ENCODE results near the gene C22orf39. TPM values are rescaled to one million over a fixed set of nuclear protein-coding genes. Genes with fewer than 3 reads are reported as not detected.
A peak's percentile ranks its signal among the peaks of the same experiment; 100 is the strongest.

Gene C22orf39
- total RNA-seq, 2 experiments from 2014 or later, result 52.1 to 64.8 TPM

DNA sequence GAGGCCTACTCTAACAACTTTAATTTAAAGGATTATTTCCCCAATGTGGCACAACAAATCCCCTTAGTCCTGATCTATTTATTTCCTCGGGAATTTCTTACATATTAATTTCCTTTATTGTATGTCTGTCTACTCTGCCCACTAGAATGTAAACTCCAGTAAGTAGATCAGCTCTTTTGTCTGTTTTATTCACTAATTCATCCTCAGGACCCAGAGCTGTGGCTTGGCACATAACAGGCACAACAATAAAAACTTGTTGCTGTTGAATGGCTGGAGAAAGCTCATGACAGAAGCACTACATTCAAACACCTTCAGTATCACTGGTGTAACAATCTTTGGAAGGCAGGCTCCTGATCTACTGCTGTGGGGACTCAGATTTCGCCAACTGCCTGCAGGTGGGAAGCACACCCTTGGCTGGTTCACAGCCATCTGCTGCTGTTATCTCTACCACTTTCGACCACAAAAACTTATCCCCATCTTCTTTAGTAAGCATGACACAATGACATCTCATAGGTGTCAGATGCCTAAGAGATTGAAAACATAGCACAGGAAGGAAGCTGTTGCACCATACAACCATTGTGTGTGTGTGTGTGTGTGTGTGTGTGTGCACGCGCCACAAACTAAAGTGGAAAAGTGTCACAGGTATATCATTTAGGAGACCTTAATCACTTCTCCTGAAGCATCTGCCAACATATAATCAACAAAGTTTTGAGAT lies 27.9 kb downstream of the C22orf39 start:
- Histone ChIP-seq H3K79me2 (ENCODE audit: insufficient read depth, low read depth, low read length) (peaks cover 100% of the 10 kb centered on the region), H3K4me2 (ENCODE audit: low read length) (peak overlapping the region; percentile 78), H3K9me2 (ENCODE audit: insufficient read depth, low read length) (no peaks in the 10 kb centered on the region), H3K9me3 (ENCODE audit: low read length) (peaks cover 6% of the 10 kb centered on the region; the same call in 1 of the 2 replicates), H3K27ac (ENCODE audit: low read depth, low read length, poor library complexity, severe bottlenecking) (peak overlapping the region; percentile 96), H3K36me3 (ENCODE audit: insufficient read depth, low read length) (peaks cover 40% of the 10 kb centered on the region), H2AFZ (ENCODE audit: low read length) (no peak overlapping the region), H3K4me3 (ENCODE audit: low read depth, low read length, poor library complexity, severe bottlenecking) (peak overlapping the region; percentile 43), H4K20me1 (ENCODE audit: insufficient read depth, low read length) (peaks cover 38% of the 10 kb centered on the region), H3K4me1 (ENCODE audit: insufficient read depth, low read length, poor library complexity, severe bottlenecking) (peaks cover 61% of the 10 kb centered on the region)
- intact Hi-C loops (cut with micrococcal nuclease; ENCODE audit: unreplicated experiment), result loop anchor here (1.0 kb wide), 1 partner anchor 13 kb away; the partner anchor contains the start of gene MRPL40
- ChIA-PET CTCF (ENCODE audit: unreplicated experiment) (interaction anchor here (0.5 kb wide), 1 partner anchor 15 kb away, joined by 3 read pairs; no protein-coding TSS in a partner anchor), POLR2A (interaction anchor here (0.6 to 1.0 kb wide), 3 partner anchors 8 to 200 kb away, joined by 3 read pairs; no protein-coding TSS in a partner anchor)
- DNase-seq (ENCODE audit: low spot score), result peak; percentile 89
- BruUV-seq (replicated peaks), result TSS peak; percentile 10
- TF ChIP-seq EZH2phosphoT487 (IDR thresholded peaks at IDR 0.05; ENCODE audit: borderline replicate concordance, low read depth, low read length), result no peak

DNA sequence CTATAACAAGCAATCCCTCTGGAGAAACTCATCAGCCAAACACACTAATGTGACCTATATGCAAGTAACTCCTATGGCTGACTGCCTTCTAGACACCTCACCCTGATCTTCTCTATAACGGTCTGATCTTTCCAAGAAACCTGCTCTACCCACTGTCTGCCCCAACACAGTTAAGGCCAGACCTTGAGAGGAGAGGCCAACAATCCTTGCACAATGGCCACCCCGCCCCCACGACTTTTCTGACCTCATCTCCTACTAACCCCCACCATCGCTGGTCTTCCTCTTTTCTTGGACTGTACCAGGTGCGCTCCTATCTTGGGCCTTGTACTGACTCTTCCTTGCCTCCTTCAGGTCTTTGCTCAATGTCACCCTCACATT lies 28.4 kb downstream of the C22orf39 start:
- H4K20me1 ChIP-seq (ENCODE audit: insufficient read depth, low read length), result peaks cover 40% of the 10 kb centered on the region
- H3K36me3 ChIP-seq (ENCODE audit: insufficient read depth, low read length), result peaks cover 37% of the 10 kb centered on the region
- peak overlapping the region; percentile 43 for H3K4me3 ChIP-seq (ENCODE audit: low read depth, low read length, poor library complexity, severe bottlenecking)
- no peaks in the 10 kb centered on the region for H3K9me2 ChIP-seq (ENCODE audit: insufficient read depth, low read length)
- H2AFZ ChIP-seq (ENCODE audit: low read length), result no peak overlapping the region
- CTCF ChIA-PET (ENCODE audit: unreplicated experiment), result interaction anchor here (0.5 kb wide), 1 partner anchor 14 kb away, joined by 3 read pairs; no protein-coding TSS in a partner anchor
- H3K9me3 ChIP-seq (ENCODE audit: low read length), result peaks cover 6% of the 10 kb centered on the region; the same call in 1 of the 2 replicates
- peak overlapping the region; percentile 96 for H3K27ac ChIP-seq (ENCODE audit: low read depth, low read length, poor library complexity, severe bottlenecking)
- POLR2A ChIA-PET, result interaction anchor here (0.7 kb wide), 1 partner anchor 9 kb away, joined by 3 read pairs; no protein-coding TSS in a partner anchor
- peak; percentile 89 for DNase-seq (ENCODE audit: low spot score)
- intact Hi-C loops (cut with micrococcal nuclease; ENCODE audit: unreplicated experiment), result loop anchor here (1.0 kb wide), 1 partner anchor 13 kb away; the partner anchor contains the start of gene MRPL40
- H3K4me1 ChIP-seq (ENCODE audit: insufficient read depth, low read length, poor library complexity, severe bottlenecking), result peaks cover 55% of the 10 kb centered on the region
- no TSS peak for BruUV-seq (replicated peaks)
- TF ChIP-seq, protein P1, sequence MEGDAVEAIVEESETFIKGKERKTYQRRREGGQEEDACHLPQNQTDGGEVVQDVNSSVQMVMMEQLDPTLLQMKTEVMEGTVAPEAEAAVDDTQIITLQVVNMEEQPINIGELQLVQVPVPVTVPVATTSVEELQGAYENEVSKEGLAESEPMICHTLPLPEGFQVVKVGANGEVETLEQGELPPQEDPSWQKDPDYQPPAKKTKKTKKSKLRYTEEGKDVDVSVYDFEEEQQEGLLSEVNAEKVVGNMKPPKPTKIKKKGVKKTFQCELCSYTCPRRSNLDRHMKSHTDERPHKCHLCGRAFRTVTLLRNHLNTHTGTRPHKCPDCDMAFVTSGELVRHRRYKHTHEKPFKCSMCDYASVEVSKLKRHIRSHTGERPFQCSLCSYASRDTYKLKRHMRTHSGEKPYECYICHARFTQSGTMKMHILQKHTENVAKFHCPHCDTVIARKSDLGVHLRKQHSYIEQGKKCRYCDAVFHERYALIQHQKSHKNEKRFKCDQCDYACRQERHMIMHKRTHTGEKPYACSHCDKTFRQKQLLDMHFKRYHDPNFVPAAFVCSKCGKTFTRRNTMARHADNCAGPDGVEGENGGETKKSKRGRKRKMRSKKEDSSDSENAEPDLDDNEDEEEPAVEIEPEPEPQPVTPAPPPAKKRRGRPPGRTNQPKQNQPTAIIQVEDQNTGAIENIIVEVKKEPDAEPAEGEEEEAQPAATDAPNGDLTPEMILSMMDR (conservative IDR thresholded peaks at IDR 0.05; ENCODE audit: low read length), result no peak
- TF ChIP-seq EZH2phosphoT487 (IDR thresholded peaks at IDR 0.05; ENCODE audit: borderline replicate concordance, low read depth, low read length), result no peak
- H3K79me2 ChIP-seq (ENCODE audit: insufficient read depth, low read depth, low read length), result peaks cover 100% of the 10 kb centered on the region
- peak overlapping the region; percentile 78 for H3K4me2 ChIP-seq (ENCODE audit: low read length)

DNA sequence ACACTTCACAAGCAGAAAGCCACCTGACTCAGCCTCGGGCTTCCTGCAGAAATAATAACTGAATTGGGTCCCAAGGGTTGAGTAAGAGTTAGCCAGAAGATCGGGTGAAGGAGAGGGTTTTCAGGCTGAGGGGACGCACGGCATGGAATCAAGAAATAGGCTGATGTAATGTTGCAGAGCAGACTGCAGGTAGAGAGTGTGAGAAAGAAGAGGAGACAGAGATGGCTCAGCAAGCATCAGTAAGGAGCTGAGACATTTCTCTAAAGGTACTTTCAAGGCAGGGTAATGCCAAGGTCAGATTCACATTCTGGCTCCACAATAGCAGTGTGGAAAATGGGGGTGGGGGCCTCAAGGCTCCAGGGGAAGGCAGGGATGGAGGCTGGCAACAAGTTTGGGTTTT lies 34.6 kb downstream of the C22orf39 start:
- peaks cover 75% of the 10 kb centered on the region for H3K36me3 ChIP-seq (ENCODE audit: insufficient read depth, low read length)
- H3K9me3 ChIP-seq (ENCODE audit: low read length), result peaks cover 4% of the 10 kb centered on the region; the same call in 1 of the 2 replicates
- H3K4me3 ChIP-seq (ENCODE audit: low read depth, low read length, poor library complexity, severe bottlenecking), result no peak overlapping the region
- H3K4me2 ChIP-seq (ENCODE audit: low read length), result no peak overlapping the region
- H3K79me2 ChIP-seq (ENCODE audit: insufficient read depth, low read depth, low read length), result peaks cover 79% of the 10 kb centered on the region
- TF ChIP-seq, protein P1 (conservative IDR thresholded peaks at IDR 0.05; ENCODE audit: low read length), result no peak
- TF ChIP-seq EZH2phosphoT487 (IDR thresholded peaks at IDR 0.05; ENCODE audit: borderline replicate concordance, low read depth, low read length), result no peak
- ChIA-PET POLR2A (interaction anchor here (0.6 kb wide), 1 partner anchor 21 kb away, joined by 3 read pairs; no protein-coding TSS in a partner anchor), CTCF (ENCODE audit: unreplicated experiment) (no interaction called here)
- BruUV-seq (replicated peaks), result no TSS peak
- intact Hi-C loops (cut with micrococcal nuclease; ENCODE audit: unreplicated experiment), result no loop called here
- no peak overlapping the region for H2AFZ ChIP-seq (ENCODE audit: low read length)
- peaks cover 35% of the 10 kb centered on the region for H4K20me1 ChIP-seq (ENCODE audit: insufficient read depth, low read length)
- no peaks in the 10 kb centered on the region for H3K4me1 ChIP-seq (ENCODE audit: insufficient read depth, low read length, poor library complexity, severe bottlenecking)
- no peak for DNase-seq (ENCODE audit: low spot score)
- H3K27ac ChIP-seq (ENCODE audit: low read depth, low read length, poor library complexity, severe bottlenecking), result no peak overlapping the region
- H3K9me2 ChIP-seq (ENCODE audit: insufficient read depth, low read length), result no peaks in the 10 kb centered on the region

All from OCI-LY7 (cell line).